Stimulated activated CD8-positive, alpha-beta memory T cell treated with anti-CD3 and anti-CD28 coated beads, Interleukin-4, amount 100 ng/mL, for 1 hour (primary cell): ENCODE measurements around the gene FIS1.
"Not testable (repeated sequence)": the region's sequence is repeated elsewhere in the genome, so short reads cannot be mapped to it uniquely, and the experiment has no call there.

Experiments
- DNase-seq, 2 donors: peaks; one replicate each; pipeline ENCODE4 v3.0.0-alpha.2; 2020; ENCODE audit warnings: low read depth in 2 of 2, low spot score in 1 of 2

Gene FIS1

DNA sequence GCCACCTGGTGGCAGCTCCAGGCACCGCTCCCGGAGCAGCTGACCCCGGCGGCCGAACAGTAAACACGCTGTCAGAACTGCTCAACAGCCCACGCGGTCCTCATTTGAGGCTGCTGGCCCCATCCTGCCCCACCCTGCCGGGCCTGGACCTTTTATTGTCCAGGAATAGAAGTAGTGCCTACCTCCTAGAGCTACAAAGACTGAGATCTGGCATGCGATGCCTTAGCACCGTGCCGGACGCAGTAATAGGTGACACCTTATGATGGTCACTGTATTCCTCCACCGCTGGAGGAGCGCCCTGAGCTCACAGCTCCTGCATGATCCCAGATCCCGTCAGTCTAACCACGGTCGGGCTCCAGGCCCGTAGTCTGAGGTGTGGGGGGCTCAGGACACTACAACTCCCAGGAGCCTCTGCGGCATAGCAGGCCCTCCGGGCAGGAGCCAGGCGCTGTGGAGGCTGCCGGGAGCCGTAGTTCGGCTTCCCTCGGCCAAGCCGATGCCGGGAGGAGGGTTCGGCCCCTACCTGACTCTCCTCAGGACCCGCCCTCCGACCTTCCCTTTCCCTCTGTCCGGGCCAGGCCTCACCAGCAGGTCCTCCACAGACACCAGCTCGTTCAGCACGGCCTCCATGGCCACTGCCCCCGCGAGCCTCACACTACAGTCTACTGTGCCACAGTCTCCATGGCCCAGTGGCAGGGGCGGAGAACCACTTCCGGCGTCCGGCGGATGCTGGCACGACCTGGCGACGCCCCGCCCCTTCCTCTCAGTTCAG is at the start of gene FIS1:
Gene FIS1, minus strand, starts transcription at position 707 of the 772 bp plus-strand sequence. Its CDS starts 77 bp downstream, at position 630.
- peak; percentile 85 to 88 for DNase-seq

DNA sequence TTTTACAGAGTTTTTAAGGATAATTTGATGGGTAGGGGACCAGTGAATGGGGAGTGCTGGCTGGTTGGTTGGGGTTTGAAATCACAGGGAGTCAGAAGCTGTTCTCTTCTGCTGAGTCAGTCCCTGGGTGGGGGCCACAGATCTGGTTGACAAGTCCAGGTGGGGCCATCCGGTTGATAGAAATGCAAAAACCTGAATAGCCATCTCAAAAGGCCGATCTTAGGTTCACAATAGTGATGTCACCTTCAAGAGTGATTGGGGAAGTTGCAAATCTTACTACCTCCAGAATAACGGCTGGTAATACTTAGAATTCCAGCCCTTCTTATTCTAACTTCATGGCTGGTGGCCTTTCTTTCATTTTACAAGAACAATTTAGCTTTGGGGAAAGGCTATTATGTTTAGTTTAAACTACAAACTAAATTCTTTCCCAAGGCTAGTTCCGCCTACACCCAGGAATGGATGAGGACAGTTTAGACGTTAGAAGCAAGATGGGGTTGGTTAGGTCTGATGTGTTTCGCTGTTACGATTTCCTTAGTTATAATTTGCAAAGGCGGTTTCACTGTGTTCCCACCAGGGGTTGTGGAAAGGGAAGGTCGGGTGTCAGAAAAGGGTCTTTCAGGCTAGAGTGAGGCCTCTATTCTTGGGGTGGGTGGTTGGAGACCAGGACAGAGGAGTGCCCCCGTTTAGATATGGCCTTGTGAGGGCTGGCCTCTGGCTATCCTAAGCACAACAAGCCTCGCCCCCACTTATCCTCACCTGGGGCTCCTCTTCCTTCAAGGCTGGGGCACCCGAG is 49.4 kb upstream of the FIS1 start:
- no peak for DNase-seq

DNA sequence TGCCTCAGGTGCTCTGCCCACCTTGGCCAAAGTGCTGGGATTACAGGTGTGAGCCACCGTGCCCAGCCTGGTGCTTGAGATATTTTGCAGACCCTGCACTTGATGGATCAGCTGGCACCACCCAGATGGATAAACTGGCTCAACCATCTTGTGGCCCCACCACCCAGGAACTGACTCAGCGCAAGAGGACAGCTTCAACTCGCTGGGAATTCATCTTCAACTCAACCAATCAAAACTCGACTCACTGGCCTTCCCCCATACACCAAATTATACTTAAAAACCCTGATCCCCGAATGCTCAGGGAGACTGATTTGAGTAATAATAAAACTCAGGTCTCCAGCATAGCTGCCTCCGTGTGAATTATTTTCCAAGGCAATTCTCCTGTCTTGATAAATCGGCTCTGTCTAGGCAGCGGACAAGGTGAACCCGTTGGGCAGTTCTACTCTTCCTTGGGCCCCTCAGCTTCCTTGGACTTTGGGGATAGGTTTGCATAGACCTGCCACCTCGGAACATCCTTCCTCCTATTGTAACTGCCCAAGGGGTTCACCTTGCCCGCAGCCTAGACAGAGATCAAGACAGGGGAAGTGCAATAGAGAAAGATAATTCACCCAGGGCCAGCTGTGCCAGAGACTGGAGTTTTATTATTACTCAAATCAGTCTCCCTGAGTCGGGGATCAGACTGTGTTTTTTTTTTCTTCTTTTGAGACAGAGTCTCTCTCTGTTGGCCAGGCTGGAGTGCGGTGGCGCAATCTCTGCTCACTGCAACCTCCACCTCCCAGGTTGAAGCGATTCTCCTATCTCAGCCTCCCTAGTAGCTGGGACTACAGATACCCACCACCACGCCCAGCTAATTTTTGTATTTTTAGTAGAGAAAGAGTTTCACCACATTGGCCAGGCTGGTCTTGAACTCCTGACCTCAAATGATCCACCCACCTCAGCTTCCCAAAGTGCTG is 48.5 kb upstream of the FIS1 start:
- not testable (repeated sequence) for DNase-seq

DNA sequence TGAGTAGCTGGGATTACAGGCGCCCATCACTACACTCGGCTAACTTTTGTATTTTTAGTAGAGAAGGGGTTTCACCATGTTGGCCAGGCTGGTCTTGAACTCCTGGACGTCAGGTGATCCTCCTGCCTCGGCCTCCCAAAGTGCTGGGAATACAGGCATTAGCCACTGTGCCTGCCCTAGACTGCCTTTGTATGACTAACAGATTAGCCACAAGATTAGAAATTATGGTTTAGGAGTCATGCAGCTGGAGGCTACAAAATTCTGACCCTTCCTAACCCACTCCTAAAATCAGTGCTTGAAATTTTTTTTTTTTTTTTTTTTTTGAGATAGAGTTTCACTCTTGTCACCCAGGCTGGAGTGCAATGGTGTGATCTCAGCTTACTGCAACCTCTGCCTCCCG is 47.7 kb upstream of the FIS1 start:
- DNase-seq, result not testable (repeated sequence)

DNA sequence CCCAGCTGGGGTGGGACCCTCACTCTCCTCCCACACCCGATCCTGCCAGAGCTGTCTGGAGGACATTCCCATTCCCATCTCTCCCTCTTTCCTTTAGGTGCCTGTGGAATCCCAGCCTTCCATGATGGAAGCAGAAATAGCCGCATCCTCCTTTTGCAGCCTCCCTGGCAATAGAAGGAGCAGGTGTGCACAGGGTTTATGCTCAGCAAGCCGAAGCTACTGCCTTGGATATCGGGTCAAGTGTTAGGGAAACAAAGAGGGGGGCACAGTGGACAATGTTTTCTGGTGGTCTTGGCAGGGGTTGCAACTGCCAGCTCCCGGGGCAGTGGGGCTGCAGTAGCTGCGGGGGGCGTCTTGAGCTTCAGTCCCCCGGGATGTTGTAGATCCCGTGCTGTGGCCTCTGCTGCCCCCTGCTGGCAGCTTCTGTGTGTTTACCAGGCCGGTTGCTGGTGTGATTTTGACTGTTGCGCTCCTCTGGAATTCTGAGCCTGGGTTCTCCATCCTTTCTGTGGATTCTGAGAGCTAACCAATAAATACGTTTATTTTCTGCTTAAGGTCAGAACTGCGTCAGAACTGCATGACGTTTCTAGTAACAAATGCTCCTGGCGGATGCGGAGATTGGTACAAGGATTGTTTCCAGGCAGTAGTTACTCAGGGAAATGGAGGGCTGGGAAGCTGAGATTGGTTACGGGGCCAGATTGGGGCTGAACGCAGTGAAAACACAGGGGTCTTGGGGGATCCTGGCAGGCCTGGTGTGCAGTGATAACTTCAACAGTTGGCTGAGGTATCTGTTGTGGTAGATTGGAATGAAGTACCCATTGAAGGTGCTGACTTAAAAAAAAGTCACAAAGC is 45.5 kb upstream of the FIS1 start:
- DNase-seq, result peak; percentile 26 to 39

DNA sequence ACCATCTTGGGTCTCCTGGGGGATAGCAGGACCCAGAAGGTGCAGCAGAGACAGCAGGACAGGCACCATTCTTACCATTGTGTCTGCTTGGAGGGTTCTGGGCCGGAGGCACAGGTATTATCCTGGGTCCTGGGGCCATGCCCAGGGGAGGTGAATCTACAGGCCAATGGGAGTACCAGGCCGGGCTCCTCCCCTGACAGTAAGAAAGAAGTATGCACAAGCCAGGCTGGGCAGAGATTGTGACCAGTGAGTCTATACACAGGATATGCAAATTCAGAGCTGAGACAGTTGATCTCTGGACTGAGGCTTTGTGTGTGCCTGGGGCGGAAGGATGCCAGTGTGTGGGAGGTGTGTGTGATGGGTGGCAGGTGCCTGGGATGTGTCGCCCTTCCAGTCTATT is 44.8 kb upstream of the FIS1 start:
- DNase-seq, result not testable (repeated sequence)

DNA sequence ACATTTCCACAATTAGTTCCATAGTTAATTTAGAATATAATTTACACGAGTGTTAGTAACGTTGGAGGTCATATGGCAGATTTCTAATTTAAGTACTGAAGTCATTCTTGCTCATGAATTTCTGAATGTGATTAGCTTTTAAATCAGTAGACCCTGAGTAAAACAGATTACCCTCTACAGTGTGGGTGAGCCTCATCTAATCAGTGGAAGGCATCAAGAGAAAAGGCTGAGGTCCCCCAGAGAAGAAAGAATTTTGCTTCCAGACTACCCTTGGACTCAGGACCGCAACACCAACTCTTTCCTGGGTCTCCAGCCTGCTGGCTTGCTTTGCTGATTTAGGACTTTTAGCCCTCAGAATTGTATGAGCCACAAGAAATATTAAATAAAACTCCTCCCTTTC is 43.6 kb upstream of the FIS1 start:
- no peak for DNase-seq

DNA sequence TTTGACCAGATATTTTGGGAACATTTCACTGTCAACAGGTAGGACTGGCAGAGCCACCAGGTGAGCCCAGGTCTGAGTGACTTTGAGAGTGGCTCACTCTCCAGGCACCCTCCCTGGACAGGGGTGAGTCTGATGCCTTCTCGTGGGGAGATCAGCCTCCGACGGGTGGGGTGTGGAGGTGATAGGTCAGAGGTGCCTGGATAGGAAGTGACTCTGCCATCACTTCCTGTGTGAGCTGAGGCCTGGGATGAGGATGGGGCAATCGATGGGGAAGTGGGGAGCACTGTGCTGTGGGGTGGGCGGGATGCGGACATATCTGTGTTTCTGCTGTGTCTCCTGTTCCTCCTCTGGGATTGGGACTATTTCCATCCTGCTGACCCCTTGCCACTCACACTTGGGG is 42.2 kb upstream of the FIS1 start:
- DNase-seq, result no peak

DNA sequence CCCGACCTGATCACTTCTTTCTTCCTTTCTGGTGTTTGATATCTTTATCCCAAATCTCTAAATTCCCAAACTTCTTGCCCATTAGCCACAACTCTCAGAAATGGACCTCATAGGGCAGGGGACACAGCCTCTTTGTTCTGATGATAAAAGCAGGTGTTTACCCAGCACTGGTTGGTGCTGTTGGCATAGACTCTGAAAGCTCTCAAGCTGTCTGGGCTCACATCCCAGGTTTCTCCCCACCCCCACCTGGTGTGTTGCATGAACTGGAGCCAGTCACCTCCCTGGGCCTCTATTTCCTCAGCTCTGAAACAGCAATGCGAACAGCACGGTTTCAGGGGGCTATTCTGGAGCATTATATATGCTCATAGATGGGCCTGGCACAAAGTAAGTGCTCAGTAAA is 41.0 kb upstream of the FIS1 start:
- not testable (repeated sequence) for DNase-seq

DNA sequence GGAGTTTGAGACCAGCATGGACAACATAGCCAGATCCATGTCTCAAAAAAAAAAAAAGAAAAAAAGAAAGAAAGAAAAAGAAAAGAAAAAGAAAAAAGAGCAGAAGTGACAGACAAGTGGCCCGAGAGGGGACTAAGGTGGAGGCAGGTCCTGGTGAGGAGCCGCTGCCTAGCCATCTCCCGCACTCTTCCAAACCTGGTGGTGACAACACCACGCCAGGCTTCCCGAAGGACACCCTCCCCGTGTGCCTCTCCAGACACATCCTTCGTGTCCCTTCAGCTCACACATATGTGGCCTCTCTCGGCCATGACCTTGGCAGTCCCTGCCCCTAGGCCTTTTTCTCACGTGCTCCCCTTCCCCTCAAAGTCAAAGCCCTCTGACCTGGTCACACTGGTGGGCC is 40.3 kb upstream of the FIS1 start:
- no peak for DNase-seq

DNA sequence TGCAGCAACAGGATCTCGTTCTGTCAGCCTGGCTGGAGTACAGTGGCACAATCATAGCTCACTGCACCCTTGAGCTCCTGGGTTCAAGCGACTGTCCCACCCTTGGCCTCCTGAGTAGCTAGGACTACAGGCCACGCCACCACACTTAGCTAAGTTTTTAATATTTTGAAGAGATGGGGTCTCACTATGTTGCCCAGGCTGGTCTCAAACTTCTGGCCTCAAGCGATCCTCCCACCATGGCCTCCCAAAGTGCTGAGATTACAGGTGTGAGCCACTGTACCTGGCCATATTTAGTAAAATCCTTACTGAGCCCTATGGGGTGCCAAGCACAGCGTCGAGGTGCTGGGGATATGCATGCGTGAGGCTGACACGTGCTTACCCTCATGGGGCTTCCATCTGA is 36.0 kb upstream of the FIS1 start:
- DNase-seq, result not testable (repeated sequence)

DNA sequence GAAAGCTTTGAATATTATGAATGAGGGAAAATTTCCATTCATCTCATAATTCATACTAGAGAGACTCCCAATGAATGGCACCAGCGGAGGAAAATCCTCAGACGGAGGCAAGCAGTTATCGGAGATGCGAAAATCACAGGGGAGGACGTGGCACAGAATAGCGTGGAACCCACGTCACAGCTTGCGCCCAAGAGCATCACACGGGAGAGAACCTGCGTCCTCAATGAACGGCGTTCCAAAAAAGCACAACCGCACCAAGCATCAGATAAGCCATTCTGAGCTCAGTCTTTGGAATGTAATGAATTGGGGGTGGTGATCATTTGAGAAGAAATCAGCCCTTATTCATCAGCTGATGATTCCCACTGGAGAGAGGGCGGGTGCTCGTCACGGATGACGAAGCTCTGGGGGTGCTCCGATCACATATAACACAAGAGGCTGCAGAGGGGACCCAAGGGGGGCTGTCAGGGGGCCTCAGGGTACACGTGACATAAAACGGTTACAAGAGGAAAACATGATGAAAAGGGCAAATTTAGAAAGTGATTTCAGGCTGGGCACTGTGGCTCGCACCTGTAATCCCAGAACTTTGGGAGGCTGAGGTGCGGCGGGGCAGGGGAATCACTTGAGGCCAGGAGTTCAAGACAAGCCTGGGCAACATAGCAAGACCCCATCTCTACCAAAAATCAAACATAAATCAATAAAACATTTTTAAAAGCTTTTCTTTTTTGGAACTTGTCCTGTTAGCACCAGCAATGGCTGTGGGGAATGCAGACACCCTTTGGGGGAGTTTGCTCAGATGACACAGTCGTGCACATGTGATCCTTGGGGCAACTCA is 33.8 kb upstream of the FIS1 start:
- no peak for DNase-seq

DNA sequence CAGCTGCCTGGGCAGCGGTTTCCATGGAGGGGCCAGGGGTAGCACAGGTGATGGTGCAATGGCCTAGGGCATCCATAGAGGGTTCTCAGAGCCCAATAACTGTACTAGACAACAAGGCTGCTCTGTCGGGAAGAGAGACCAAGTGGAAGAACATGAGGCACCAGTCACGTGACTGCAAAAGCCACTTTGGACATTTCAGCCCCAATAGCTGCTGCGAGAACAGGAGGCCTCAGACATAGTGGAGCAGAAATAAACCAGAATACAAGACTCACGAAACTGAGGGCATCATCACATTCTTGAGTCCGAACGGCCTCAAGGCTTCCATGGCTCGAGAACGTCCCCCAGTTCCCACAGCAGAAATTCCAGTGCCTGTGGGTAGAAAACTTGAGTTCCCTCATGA is 32.3 kb upstream of the FIS1 start:
- no peak for DNase-seq

DNA sequence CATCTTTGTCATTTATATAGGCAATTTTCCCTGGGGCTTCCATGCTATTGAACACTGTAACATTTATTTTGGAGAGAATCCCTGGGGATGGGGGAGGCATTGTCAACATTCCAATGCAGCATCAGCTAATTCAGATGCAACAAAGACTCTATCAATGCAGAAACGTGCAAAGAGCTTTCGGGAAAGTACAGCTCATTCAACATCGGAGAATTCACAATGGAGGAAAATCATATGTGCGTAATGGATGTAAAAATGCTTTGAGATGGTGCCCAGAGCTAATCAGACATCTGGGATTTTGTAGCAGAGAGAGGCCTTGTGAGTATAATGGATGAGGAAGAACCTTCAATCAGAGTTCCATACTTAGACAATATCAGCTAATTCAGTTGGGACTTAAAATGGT is 28.3 kb upstream of the FIS1 start:
- no peak for DNase-seq

DNA sequence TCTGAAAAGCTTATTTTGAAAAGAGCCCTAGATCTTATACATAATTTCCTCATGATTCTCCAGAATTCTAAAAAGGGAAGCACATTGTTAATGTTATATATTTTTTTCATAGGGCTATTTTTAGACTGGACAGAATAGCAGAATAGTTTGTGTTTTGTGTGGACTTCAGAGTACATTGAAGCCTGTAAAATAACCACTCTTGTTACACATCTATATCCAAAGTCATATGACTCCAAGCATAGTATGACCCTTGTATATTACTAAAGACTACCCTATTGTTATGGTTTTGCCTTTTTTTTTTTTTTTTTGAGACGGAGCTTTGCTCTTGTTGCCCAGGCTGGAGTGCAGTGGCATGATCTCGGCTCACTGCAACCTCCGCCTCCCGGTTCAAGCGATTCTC is 26.1 kb upstream of the FIS1 start:
- DNase-seq, result no peak

DNA sequence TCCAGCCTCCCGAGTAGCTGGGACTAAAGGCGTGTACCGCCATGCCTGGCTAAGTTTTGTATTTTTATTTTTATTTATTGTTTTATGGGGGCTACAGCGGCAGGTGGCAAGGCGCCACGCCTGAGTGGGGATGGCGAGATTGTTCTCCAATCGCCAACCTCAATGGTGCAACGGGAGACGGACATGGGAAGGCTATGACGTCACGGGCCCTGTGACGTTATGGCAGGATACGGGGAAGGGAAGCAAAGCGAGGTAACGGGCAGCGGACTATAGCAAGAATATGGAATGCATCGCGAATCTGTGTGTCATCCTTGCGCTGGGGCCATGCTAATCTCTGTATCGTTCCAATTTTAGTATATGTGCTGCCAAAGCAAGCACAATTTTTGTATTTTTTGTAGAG is 24.8 kb upstream of the FIS1 start:
- DNase-seq, result no peak

DNA sequence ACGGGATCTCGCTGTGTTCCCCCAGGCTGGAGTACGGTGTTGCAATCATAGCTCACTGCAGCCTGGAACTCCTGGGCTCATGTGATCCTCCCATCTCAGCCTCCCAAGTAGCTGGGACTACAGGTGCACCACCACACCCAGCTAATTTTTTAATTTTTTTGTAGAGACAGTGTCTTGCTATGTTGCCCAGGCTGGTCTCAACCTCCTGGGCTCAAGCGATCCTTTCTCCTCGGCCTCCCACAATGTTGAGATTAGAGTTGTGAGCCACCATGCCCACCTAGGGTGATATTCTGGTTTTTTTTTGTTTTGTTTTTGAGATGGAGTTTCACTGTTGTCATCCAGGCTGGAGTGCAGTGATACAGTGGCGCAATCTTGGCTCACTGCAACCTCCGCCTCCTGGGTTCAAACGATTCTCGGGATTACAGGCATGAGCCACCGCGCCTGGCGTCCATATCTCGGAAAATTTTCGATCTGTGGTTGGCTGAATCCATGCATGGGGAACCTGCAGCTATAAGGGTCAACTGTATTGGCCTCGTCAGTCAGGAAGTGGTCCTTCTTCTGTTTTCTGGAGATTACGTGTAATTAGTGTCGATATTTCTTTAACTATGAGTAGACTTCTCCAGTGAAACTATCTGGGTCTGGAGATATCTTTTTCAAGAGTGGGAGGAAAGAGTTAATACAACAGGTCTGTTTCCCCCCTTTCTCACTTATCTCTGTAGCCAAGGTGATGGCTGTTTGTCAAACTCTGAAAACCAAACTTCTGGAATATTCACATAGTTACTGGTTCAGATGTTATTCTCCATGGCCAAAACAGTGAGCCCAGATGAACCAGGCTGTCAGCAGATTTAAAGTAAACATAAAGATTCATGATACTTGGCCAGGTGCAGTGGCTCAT is 21.0 kb upstream of the FIS1 start:
- no peak for DNase-seq

DNA sequence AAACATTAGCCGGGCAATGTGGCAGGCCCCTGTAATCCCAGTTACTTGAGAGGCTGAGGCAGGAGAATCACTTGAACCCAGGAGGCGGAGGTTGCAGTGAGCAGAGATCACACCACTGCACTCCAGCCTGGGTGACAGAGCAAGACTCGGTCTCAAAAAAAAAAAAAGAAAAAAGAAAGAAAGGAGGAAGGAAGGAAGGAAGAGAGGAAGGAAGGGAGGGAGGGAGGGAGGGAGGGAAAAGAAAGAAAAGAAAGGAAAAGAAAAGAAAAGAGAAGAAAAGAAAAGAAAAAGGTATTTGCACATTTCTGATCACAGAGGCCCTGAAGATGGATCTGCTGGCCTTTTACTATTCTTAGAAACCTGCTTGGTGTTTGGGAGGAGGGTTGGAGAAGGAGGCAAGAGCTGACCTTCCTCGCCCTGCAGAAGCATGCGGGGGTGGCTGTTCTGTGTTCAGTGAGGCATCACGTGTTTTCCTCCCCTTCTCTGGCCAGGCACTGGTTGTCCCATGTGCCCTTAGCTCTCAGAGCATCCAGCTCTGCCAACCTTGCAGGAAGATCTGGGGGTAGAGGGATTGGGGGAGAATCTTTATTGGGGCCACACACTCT is 19.3 kb upstream of the FIS1 start:
- DNase-seq, result not testable (repeated sequence)
